SU-DHL-6 (cell line): Measurements from ENCODE around the gene MND1.

Experiments used
- H2AFZ ChIP-seq: fragments of 200-600 bp; sonication (generic); 2 replicates; pipeline ENCODE4 v1.6.1; 2014; ENCODE audit warnings: low read depth, mild to moderate bottlenecking, moderate library complexity, mixed read lengths, antibody characterized with exemption, low read length; ENCODE audit not compliant: severe bottlenecking
- H3F3A ChIP-seq: fragments of 200-600 bp; shearing (Covaris generic); 2 replicates; pipeline ENCODE4 v1.6.0; 2016; ENCODE audit warnings: antibody characterized with exemption, mild to moderate bottlenecking; ENCODE audit not compliant: insufficient read depth
- H3K27ac ChIP-seq: fragments of 200-600 bp; sonication (generic); 2 replicates; pipeline ENCODE4 v1.5.1; 2016; ENCODE audit warnings: low read depth, mild to moderate bottlenecking, low read length, moderate library complexity, mixed read lengths
- H3K27me3 ChIP-seq: fragments of 200-600 bp; sonication (generic), shearing (Covaris generic); 2 replicates; pipeline ENCODE4 v1.6.0; 2014; ENCODE audit warnings: mild to moderate bottlenecking, low read length
- H3K36me3 ChIP-seq: fragments of 200-600 bp; sonication (generic); 2 replicates; pipeline ENCODE4 v1.6.1; 2014; ENCODE audit warnings: mild to moderate bottlenecking, low read length, mixed read lengths
- H3K4me2 ChIP-seq: fragments of 300-600, 200-600 bp; shearing (Covaris generic), sonication (generic); 2 replicates; pipeline ENCODE4 v1.6.0; 2014; ENCODE audit warnings: low read length, low read depth, mild to moderate bottlenecking; ENCODE audit not compliant: poor library complexity, severe bottlenecking
- H3K4me3 ChIP-seq: fragments of 200-600 bp; sonication (generic); 2 replicates; pipeline ENCODE4 v1.5.1; 2014; ENCODE audit warnings: antibody characterized with exemption, low read length, mild to moderate bottlenecking, mixed read lengths; ENCODE audit not compliant: insufficient read depth, poor library complexity, severe bottlenecking
- H3K79me2 ChIP-seq: fragments of 200-600 bp; sonication (generic); 2 replicates; pipeline ENCODE4 v1.6.1; 2014; ENCODE audit warnings: mild to moderate bottlenecking, low read length, moderate library complexity; ENCODE audit not compliant: insufficient read depth
- H3K9ac ChIP-seq: fragments of 200-600 bp; sonication (generic); 2 replicates; pipeline ENCODE4 v1.7.0; 2014; ENCODE audit warnings: mild to moderate bottlenecking, low read length
- H3K9me2 ChIP-seq: fragments of 200-600 bp; sonication (generic); replicated peaks from 2 replicates; pipeline ENCODE4 v1.6.1; 2014; ENCODE audit warnings: low read length; ENCODE audit not compliant: insufficient read depth
- H3K9me3 ChIP-seq: fragments of 200-600 bp; sonication (generic); 2 replicates; pipeline ENCODE4 v1.6.1; 2014; ENCODE audit warnings: low read length, mixed read lengths; ENCODE audit not compliant: insufficient read depth
- H4K20me1 ChIP-seq: fragments of 200-600 bp; sonication (generic); 2 replicates; pipeline ENCODE4 v1.6.1; 2014; ENCODE audit warnings: low read depth, mild to moderate bottlenecking, antibody characterized with exemption, low read length, moderate library complexity, mixed read lengths
- CTCF ChIP-seq: fragments of 200-600 bp; sonication (generic); IDR thresholded peaks from one replicate; pipeline ENCODE4 v1.5.1; 2017; ENCODE audit warnings: antibody characterized with exemption, mild to moderate bottlenecking, low read length, moderate library complexity; ENCODE audit not compliant: insufficient read depth, poor library complexity, severe bottlenecking
- EZH2phosphoT487 ChIP-seq: fragments of 200-600 bp; sonication (generic), shearing (Covaris generic); conservative IDR thresholded peaks from 2 replicates; pipeline ENCODE4 v1.6.1; 2018; ENCODE audit warnings: mild to moderate bottlenecking, antibody characterized with exemption, low read length, moderate library complexity, mixed read lengths

The MND1 gene

GRCh38 chr4:153464068-153464467, 119.6 kb downstream of the MND1 start:
- no peaks in the 10 kb centered on the region for H3K9me3 ChIP-seq
- H4K20me1 ChIP-seq, result peaks cover 12% of the 10 kb centered on the region
- H3K4me3 ChIP-seq, result no peak overlapping the region
- peak overlapping the region; percentile 86 for H3K27ac ChIP-seq
- no peaks in the 10 kb centered on the region for H3K9me2 ChIP-seq
- peaks cover 13% of the 10 kb centered on the region; the same call in 1 of the 2 replicates for H3K36me3 ChIP-seq
- no peak for TF ChIP-seq EZH2phosphoT487
- no peak for TF ChIP-seq CTCF
- no peak overlapping the region for H2AFZ ChIP-seq
- peaks cover 43% of the 10 kb centered on the region for H3F3A ChIP-seq
- peaks cover 26% of the 10 kb centered on the region for H3K79me2 ChIP-seq
- no peaks in the 10 kb centered on the region for H3K27me3 ChIP-seq
- peak overlapping the region; percentile 88 for H3K4me2 ChIP-seq
- H3K9ac ChIP-seq, result peak overlapping the region; percentile 98
